Tibial artery (tissue), 4 donors: ENCODE measurements around the gene TCF4.

ENCODE experiments used
- DNase-seq, 2 donors: peaks; one replicate each; pipeline ENCODE4 v3.0.0-alpha.2; 2019
- H3K27ac ChIP-seq, 2 donors: fragments of 200-600 bp; sonication (generic) in 1 of 2; 1 replicate in 1 of 2; 2 replicates in 1 of 2; pipeline ENCODE4 v1.5.1; 2018 to 2019; ENCODE audit warnings: mild to moderate bottlenecking in 1 of 2
- H3K27me3 ChIP-seq, 2 donors: fragments of 200-600 bp; sonication (generic) in 1 of 2; one replicate each; pipeline versions ENCODE4 v1.5.1 to v1.6.0; 2016 to 2019
- H3K36me3 ChIP-seq, 3 donors: fragments of 200-600 bp; sonication (generic) in 2 of 3; one replicate each; pipeline ENCODE4 v1.5.1; 2016 to 2019; ENCODE audit warnings: mild to moderate bottlenecking in 2 of 3
- H3K4me1 ChIP-seq, 4 donors: fragments of 200-600 bp; sonication (generic) in 2 of 4; 1 replicate in 3 of 4; 2 replicates in 1 of 4; pipeline ENCODE4 v1.5.1; 2016 to 2019
- H3K4me3 ChIP-seq, 2 donors: fragments of 200-600 bp; sonication (generic) in 1 of 2; 1 replicate in 1 of 2; 2 replicates in 1 of 2; pipeline ENCODE4 v1.5.1; 2018 to 2019; ENCODE audit warnings: mild to moderate bottlenecking in 2 of 2
- H3K9me3 ChIP-seq, 3 donors: fragments of 200-600 bp; sonication (generic) in 1 of 3; one replicate each; pipeline ENCODE4 v1.5.1; 2016 to 2019
- CTCF ChIP-seq, 2 experiments: fragments of 200-600 bp in 1 of 2; fragments of 450-650 bp in 1 of 2; IDR thresholded peaks; one replicate each; pipeline ENCODE4 v1.5.1; 2017 to 2019; ENCODE audit warnings: antibody characterized with exemption in 2 of 2, mild to moderate bottlenecking in 1 of 2, moderate library complexity in 1 of 2
- intact Hi-C: fragments of 100-400 bp; cut with DNase I; formaldehyde crosslinking; loops from one replicate; pipeline ENCODE4 v1.15.0; 2023; ENCODE audit warnings: low total_unique reads

TCF4 gene

GRCh38 chr18:55400590-55401541 is 187.1 kb downstream of the TCF4 start:
- intact Hi-C loops: loop anchor here (10.0 kb wide), 1 partner anchor 76 kb away; no protein-coding TSS in a partner anchor
- TF ChIP-seq CTCF (IDR thresholded peaks at IDR 0.05): no peak
- no peaks in the 10 kb centered on the region for H3K36me3 ChIP-seq
- H3K4me3 ChIP-seq: peak overlapping the region; percentile 40 to 42
- no peaks in the 10 kb centered on the region for H3K9me3 ChIP-seq
- no peak for DNase-seq
- peak overlapping the region; percentile 53 to 56 for H3K27ac ChIP-seq
- no peaks in the 10 kb centered on the region for H3K27me3 ChIP-seq
- peaks cover 0 to 59% (median 10%) of the 10 kb centered on the region in 4 donors for H3K4me1 ChIP-seq

GRCh38 chr18:55400081-55400480 is 187.9 kb downstream of the TCF4 start:
- intact Hi-C loops: loop anchor here (10.0 kb wide), 1 partner anchor 75 kb away; no protein-coding TSS in a partner anchor

GRCh38 chr18:55398858-55399257 is 189.1 kb downstream of the TCF4 start:
- intact Hi-C loops: no loop called here
- no peak for TF ChIP-seq CTCF (IDR thresholded peaks at IDR 0.05)
- Histone ChIP-seq H3K4me3 (no peak overlapping the region), H3K9me3 (no peaks in the 10 kb centered on the region), H3K27me3 (no peaks in the 10 kb centered on the region), H3K27ac (peak overlapping the region in 1 of 2 donors; percentile 56), H3K36me3 (no peaks in the 10 kb centered on the region), H3K4me1 (peaks cover 0 to 40% (median 3%) of the 10 kb centered on the region in 4 donors)
- no peak for DNase-seq

More at GRCh38 chr18:55400081-55400480, 187.9 kb downstream of the TCF4 start:
- Histone ChIP-seq H3K4me3 (peak overlapping the region in 1 of 2 donors; percentile 40), H3K9me3 (no peaks in the 10 kb centered on the region), H3K36me3 (no peaks in the 10 kb centered on the region), H3K4me1 (peaks cover 0 to 51% (median 4%) of the 10 kb centered on the region in 4 donors), H3K27me3 (no peaks in the 10 kb centered on the region), H3K27ac (peak overlapping the region; percentile 53 to 56)
- no peak for DNase-seq
- TF ChIP-seq CTCF (IDR thresholded peaks at IDR 0.05): no peak

GRCh38 chr18:55396979-55397378 is 191.0 kb downstream of the TCF4 start:
- peaks cover 0 to 32% (median 1%) of the 10 kb centered on the region in 4 donors for H3K4me1 ChIP-seq
- no peak for TF ChIP-seq CTCF (IDR thresholded peaks at IDR 0.05)
- no peak for DNase-seq
- H3K36me3 ChIP-seq: no peaks in the 10 kb centered on the region
- no peak overlapping the region for H3K27ac ChIP-seq
- no peak overlapping the region for H3K4me3 ChIP-seq
- no peaks in the 10 kb centered on the region for H3K9me3 ChIP-seq
- no peaks in the 10 kb centered on the region for H3K27me3 ChIP-seq
- intact Hi-C loops: no loop called here

GRCh38 chr18:55396267-55396905 is 191.6 kb downstream of the TCF4 start:
- Histone ChIP-seq H3K9me3 (no peaks in the 10 kb centered on the region), H3K27me3 (no peaks in the 10 kb centered on the region), H3K27ac (no peak overlapping the region), H3K4me1 (peaks cover 0 to 28% (median 1%) of the 10 kb centered on the region in 4 donors), H3K4me3 (no peak overlapping the region), H3K36me3 (no peaks in the 10 kb centered on the region)
- no peak for DNase-seq
- intact Hi-C loops: no loop called here
- no peak for TF ChIP-seq CTCF (IDR thresholded peaks at IDR 0.05)
